Glomerular visceral epithelial cell (primary cell): ENCODE results near the gene EML6.

ENCODE experiments used
- DNase-seq: peaks from one replicate; pipeline ENCODE4 v3.0.0-alpha.2; 2016; ENCODE audit errors: extremely low spot score

Gene EML6

DNA sequence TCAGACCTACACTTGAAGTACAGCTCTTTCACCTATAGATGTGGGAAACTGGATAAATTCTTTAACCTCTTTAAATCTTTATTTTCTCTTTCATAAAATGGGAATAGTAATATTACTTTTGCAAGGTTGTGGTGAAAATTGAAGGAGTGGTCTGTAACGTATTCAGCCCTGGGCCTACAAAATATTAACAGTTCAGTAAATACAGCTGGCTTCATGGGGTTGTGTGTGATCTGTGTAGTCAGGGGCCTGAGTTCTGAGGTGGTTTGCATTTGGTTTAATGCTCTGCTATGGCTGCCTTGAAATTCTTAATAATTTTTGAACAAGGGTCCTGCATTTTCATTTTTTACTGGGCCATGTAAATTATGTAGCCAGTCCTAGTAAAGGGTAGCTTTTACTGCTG lies 16.8 kb upstream of the EML6 start:
- no peak for DNase-seq

DNA sequence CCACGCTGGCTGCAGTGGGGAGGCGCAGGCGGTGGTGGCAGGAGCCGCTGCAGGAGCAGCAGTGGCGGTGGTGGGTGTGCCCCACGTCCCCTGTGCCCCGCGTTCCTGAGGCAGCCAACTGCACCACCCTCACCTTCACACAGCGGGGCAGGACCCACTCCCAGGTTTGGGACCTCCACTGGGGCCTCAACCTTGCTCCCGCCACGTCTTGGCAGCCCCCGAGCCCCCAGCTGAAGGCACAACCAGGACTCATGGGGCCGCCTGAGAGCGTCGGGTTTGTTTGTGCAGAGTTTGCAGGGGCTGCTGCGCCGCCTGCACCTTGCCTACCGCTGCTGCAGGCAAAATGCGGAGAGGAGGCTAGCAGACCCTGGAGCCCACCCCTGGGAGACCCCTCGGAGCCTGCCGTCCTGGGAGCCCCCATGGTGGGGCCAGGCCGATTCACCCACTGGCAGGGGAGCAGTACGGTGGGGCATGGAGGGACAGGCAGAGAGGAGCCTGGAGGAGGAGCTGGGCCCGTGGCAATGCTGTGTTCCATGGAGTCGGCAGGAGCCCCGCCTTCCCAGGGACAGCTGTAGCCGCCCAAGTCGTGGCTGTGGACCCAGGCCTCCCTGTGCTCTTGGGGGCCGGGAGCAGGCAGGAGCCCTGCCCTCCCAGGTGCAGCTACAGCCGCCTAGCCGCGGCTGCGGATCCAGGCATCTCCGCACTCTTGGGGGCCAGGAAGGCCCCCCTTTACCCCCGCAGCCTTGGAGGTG lies 14.7 kb upstream of the EML6 start:
- no peak for DNase-seq

DNA sequence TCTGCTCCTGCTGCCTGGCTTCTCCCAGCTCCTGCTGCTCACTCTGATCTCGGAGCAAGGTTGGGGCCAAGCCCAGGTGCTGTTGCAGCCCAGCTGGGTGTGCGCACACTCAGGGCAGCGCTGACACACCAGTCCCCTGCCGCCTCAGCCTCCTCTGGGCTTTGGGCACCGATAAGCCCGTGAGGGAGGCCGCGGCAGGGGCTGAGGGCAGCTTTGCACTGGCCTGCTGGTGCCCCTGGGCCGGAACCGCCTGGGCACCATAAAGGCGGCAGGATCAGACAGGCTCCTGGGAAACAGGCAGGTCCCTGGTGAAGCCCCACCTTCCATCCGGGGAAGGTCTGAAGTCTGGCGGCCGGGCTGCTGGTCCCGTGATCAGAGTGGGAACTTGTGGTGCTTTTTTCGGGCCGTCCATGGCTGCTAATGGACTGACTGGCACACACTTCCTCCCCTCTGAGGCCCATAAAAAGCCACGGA lies 14.1 kb upstream of the EML6 start:
- DNase-seq, result no peak

DNA sequence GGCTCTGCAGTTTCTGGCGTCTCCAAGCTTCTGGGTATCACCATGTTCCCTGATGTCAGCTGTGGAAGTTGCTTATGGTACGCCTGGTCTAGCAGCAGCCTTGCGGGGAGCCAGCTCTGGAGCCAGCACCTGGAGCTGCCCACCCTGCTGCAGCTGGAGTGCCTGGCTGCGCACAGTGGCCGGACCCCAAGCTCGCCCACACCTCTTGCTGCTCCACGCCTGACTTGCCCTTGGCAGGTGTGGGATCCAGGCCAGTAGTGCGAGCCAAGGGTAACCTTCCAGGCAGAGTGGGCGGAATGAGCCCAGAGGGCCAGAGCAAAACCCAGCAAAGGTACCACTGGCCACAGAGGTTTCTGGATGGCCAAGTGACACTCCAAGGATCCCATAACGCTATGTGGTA lies 13.2 kb upstream of the EML6 start:
- no peak for DNase-seq

DNA sequence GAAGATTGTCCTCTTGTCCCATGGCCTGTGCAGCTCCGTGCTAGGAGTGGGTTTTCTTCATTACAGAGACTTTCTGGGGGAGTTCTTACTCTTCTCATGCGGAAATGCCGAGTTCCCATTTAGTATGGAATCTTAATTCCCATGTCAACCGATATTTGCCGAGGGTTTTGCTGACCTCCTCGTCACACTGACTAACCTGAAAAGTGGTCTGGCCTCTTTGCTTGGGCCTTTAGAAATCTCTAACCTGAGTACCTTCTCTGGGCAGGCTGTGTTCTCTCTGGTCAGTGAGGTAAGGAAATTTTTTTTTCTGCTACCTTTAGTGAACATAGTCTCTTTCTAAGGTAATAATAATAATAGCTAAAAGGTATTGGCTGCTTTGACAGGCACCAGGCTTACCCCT lies 10.9 kb upstream of the EML6 start:
- no peak for DNase-seq

DNA sequence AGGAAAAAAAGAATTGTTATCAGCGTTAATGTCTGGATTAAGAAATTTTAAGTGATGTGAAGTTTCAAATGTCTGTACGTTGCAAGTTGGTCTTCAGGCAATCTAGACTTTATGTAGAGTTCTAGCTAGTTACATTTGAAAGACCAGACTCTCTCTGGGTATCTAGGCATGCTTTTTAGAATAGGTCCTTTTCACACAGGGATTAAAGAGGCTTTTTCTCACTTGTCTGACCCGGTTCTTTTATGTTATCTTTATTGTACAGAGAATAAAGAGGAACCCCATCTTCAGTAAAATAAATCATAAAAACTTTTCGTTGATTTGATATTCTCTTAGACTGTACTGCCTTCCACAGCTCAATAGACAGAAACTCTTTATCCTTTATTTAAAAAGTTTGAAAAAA lies 8.5 kb upstream of the EML6 start:
- DNase-seq, result no peak

DNA sequence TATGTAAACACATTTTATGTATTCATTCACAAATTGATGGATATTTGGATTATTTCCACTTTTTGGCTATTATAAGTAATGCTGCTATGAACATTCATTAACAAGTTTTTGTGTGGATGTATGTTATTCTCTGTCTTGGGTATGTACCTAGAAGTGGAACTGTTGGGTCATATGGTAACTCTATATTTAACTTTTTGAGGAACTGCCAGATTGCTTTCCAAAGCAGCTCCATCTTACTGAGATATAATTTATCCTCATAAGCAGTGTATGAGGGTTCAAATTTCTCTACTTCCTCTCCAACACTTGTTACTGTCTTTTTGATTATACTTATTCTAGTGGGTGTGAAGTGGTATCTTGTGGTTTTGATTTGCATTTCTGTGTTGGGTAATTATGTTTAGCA lies 7.1 kb upstream of the EML6 start:
- DNase-seq, result no peak

DNA sequence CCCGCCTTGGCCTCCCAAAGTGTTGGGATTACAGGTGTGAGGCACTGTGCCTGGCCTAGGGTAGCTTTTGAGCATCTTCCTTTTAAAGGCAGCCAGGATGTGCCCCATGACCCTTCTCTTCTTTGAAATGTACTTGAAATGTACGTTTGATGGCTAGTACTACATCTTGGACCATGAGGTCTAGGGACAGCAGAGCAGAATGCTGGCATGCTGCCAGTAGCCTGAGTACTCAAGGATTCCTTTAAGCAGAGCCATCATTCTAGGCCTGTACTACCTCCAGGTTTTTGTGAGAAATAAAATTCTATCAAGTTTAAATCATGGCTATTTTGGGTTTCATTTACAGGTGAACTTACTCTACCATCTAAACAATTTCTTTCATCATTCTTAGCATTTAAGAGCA lies 2.9 kb upstream of the EML6 start:
- no peak for DNase-seq

DNA sequence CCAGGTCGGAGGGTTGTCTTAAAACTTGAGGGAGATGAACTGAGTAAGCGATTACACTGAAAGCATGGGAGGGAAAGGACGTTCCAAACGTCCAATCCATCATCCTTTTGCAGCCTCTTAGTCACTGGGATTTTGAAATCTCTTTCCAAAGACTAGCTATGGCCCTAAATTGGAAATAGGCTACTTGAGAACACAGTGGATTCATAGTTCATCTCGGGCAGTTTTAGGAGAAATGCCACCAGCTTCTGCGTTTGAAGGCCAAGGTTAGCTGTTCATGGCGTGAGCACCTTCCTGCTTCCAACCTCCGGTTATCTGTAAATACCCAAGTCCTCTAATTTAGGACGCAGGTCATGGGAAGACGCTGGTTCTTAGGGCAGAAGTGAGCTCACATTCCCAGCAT lies 821 bp upstream of the EML6 start:
- no peak for DNase-seq

DNA sequence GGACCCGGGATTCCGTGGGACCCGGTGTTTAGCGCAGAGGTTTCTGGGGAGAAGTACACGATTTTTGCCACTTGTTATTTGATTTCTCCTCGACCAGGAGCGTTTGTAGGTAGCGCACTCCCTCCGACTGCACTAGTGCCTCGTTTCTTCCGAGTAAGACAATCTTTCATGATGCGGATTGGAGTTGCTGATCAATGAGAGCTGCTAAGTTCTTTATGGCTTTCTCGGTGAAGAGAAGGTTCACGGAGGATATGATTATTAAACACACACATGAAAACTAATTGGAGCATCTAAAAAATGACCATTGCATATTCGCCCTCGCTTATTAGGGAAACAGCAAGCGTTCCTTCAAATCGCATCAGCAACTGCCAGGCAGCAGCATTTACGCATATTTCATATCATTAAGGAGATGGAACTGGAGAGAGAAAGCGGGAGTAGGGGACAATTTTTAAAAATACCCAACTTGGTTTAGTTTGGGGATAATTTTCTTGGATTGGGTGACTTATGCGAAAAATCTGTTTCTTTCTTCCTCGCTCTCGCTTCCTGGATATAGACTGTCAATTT lies 616 bp downstream of the EML6 start:
- DNase-seq, result peak; percentile 25

DNA sequence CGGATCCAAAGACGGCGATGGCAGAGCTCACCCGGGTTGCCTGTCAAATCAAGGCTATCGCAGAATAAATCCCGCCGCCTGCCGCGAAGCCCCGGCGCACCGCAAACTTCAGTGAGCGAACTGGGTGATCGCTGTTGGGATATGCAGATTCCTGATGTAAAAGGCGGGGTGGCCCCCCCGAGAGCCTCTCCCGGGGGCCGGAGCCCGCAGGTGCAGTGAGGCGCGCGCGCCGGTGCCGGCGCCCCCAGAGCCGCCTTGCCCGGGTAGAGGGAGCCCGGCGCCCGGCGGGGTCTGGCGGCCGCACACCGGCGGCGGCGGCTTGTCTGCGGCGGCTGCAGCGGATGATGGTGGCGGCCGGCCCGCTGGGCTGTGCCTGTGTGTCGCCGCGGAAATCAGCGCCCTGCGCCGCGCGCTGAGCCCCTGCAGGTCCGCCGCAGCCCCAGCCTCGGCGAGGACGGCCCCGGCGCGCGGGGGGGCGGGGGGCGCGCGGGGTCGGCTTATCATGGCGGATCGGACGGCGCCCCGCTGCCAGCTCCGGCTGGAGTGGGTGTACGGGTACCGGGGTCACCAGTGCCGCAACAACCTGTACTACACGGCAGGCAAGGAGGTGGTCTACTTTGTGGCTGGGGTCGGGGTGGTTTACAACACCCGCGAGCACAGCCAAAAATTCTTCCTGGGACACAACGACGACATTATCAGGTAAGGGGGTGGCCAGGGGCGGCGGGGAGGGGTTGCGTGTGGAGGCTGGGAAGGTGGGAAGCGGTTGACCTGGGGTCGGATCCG lies 1.3 kb downstream of the EML6 start:
- peak; percentile 13 for DNase-seq

DNA sequence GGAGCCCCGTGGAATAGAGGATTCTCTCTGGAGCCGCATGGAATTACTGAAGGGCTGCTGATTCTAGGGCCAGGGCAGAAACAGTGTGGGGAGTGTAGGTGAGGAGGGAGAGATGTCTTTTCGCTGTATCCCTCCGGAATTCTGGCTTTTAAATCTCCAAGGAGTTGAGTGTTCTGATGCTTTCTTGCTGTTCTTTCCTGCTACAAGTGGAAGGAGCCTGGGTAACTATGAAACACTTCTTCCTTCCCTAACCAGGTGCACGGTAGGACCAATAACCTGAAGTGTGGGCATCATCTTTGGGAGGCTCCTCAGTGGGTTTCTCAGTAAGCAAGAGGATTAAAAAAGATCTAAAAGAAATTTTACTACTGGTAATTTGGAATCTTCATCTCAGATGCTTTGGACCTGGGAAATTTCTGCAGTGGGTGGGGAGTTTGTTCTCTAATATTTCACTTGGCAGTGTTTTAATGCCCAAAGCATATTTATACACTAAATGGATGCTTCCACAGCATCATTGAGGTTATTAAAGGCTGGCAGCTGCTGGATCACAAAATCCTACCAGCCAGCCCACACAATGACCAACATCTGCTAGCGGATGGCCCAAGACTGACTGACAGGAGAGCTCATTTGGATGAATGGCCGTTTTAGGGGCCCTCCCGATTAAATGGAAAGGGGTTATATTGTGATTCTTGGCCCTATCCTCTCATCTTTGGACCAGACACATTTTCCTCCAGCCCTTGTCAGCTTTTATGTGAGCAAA lies 2.1 kb downstream of the EML6 start:
- no peak for DNase-seq

DNA sequence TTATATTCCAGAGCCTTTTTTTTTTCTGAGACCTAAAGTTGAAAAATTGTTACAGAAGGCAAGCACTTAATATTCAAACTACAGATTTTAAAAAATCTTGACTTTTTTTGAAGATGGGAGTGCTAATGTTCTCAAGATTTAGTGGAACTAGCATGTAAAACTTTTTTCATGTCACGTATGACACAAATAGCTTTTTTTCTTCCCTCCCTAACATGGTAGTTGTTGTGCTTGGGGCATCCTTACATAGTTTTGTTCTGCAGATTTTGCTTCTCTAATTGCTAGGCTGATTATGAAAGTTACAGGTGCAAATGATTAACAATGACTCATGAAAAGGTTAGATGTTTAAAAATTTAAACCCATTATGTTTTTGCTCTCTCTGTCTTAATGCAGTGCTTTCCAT lies 3.0 kb downstream of the EML6 start:
- DNase-seq, result no peak

DNA sequence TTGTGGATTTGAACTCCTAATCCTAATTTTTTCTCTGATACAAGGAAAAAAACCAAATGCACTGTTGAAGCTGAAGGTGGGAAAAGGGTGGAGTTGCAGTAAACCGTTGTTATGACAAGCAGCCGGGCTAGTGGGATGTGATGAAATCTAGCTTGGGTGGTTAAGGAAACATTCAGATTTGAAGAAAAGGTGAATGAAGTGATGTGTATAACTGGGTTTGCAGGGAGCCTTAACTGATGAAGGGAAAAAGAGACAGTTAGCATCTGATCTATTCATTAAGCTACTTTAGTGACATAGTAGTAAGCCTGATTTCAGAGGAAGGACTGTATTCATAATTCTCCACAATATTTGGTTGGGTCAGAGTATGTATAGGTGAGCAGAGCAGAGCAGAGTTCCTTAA lies 3.5 kb downstream of the EML6 start:
- no peak for DNase-seq

DNA sequence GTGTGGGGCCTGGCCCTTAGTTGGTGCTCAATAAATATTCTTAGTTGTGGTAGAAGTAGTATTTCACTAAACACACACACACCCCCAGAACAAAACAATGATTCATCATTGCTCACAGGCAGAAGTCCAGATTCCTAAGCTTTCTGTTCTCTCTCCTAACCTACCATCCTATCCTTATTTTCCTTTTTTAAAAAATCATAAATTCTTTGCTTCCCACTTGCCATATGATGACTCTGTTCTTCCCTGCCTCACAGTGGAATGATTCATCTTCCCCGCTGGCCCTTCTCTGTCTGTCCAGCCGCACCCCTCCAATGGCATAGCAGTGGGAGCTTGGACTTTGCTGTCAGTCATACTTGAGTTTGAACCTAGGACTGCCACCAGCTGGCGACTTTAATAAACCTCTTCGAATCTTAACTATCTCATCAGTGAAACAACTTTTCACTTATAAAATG lies 5.2 kb downstream of the EML6 start:
- DNase-seq, result peak; percentile 67

DNA sequence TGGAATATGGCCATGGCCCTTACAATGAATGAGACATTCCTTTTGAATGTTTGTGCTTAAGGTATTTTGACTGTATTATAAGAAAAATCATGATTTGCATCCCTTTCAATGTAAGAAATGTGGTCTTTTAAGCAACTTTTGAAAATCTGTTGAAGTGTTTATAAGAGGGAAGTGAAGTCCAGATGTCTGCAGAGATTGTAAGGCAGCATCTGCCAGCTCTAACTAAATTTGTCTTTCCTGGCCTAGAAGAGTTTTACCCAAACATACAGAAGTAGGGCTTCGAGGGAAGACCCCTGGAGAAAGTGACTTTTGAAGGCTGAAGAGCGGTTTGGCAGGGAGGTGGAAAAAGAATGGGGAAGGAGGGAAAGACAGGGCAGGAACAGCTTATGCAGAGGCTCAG lies 12.2 kb downstream of the EML6 start:
- DNase-seq, result no peak

DNA sequence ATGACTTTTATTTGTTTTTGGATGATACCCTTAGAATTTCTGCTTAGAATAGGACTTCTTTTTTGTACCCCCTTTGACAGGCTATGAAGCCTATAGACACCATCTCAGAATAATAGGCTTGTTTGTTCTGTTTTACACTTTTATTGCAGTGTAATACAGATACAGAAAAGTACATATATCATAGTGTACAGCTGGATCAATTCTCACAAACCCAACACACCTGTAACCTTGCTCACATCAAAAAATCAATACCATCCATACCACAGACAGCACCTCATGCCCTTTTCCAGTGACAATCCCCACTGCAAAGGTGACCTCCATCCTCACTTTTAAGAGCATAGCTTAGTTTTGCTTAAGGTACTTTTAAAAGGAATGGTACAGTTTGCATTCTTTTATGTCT lies 14.8 kb downstream of the EML6 start:
- DNase-seq, result no peak

DNA sequence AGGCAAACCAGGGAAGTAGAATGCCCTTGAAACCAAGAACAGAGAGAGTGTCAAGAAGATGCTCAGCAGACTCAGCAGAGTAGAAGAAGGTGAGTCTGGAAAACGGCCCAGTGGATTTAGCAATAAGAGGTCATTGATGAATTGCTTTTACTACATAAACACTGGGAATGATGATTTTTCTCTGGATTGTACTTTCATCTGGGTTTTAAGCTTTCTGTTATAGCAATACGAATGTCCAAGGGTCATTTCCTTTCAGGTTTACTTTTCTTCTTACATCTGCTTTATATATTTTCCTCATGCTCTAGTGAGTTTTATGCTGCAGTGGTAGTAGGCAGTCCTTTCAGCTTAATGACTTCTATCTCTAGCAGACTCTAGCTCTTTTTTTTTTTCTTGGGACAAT lies 16.9 kb downstream of the EML6 start:
- no peak for DNase-seq

DNA sequence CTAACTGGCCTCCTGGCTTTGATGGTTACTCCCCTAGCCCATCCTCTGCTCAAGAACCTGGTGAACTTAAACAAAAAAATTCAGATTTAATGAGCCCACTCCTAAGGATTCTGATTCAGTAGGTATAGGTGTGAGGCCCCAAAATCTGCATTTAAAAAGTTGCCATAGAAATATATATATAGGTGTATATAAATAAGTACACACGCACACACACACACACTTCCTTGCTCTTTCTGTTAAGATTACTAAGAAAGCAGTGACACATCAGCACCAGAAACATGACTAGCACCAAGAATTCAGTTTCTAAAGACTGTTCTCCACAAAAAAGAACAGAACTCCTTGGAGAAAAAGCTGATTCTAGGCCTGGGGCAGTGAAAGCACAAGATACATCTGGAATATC lies 17.8 kb downstream of the EML6 start:
- DNase-seq, result no peak

DNA sequence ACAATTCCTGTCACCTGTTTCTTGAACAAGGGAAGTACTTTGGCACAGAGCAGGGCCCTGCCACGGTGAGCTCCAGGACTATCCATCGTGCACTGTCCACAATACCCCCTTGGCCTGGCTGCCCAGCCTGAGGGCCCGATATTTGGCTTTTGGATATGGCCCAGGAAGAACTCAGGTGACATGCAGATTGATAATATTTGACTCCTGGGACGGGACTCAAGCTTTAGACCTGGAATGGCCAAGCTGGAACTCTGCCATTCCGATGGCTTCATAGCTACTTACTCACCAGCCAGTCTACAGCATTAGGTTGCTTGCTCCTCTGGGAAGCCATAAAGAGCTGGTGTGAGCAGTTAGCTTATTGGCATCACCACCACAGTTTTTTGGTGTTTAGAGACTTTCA lies 26.6 kb downstream of the EML6 start:
- DNase-seq, result no peak

DNA sequence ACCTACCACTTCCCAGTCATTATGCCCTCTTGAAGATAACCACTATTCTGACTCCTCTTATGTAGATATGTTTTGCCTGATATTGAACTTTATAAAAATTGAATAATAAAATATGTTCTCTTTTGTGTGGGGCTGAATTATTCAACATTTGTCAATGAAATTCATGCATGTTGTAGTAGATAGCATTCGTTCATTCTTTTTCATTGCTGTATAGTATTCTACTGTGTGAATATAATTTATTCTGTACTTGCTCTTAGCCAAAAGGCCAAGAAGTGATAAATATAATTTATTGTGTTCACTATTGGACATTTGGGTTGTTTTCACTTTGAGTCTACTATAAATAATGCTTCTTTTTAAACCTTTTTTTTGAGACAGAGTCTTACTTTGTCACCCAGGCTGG lies 29.0 kb downstream of the EML6 start:
- no peak for DNase-seq

DNA sequence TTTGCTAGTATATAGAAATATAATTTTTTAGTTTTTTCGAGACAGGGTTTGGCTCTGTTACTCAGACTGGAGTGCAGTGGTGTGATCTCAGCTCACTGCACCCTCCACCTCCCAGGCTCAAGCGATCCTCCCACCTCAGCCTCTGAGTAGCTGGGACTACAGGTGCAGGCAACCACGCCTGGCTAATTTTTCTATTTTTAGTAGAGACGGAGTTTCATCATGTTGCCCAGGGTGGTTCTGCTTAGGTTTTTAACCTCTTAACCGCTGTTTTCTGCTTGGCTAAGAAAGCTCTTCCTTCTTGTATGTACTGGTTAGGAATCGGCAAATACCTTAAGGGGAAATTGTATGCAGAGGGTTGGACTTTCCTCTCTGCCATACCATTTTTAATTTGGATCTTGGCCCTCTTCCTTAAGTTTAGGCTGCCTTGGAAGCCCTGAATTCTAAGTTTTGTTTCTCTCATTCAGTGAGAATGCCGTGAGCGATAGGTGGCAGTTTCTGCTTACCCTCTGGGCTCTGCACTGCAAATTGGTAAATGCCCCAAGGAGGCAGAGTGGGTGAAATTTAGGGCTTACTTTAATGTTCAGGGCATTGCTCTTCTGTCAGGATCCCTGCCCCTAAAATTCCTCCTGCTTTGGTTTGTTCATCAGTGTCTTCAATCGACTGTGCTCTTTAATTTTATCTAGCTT lies 32.3 kb downstream of the EML6 start:
- DNase-seq, result peak; percentile 37
